NCI-H128 (cell line): ENCODE data around the gene STKLD1.
"Not testable (repeated sequence)": the region's sequence is repeated elsewhere in the genome, so short reads cannot be mapped to it uniquely, and the experiment has no call there.

Experiments used
- DNase-seq: peaks from one replicate; lab custom pipeline; 2025; ENCODE audit not compliant: unreplicated experiment; lab: John Stamatoyannopoulos, UW

STKLD1 gene

GRCh38 chr9:133360400-133361393 is 15.5 kb upstream of the STKLD1 start:
- no peak for DNase-seq

- no peak for DNase-seq
These were observed 14.6 kb upstream of the STKLD1 start for GRCh38 chr9:133361507-133362092.

GRCh38 chr9:133362359-133363044 is 13.7 kb upstream of the STKLD1 start:
- DNase-seq, result no peak

- DNase-seq, result no peak
These were observed 9.7 kb upstream of the STKLD1 start for GRCh38 chr9:133366435-133366834.

DNA sequence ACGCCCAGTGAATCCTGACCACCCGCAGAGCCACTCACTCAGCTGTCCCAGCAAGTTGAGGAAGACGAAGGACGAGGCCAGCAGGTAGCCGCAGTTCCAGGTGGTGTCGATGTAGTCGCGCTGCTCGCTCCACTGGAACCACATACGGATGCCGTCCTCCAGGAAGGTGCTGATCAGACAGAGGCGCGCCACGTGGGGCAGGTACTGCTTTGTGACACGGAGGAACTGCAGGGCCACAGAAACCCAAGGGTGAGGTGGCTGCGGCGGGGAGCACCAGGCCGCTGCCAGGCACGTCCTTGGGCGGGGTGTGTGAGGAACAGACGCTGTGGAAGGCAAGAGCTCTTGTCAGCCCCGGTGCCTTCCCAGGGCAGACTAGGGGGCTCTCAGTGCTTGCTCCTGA is 8.9 kb upstream of the STKLD1 start:
- DNase-seq, result no peak

DNA sequence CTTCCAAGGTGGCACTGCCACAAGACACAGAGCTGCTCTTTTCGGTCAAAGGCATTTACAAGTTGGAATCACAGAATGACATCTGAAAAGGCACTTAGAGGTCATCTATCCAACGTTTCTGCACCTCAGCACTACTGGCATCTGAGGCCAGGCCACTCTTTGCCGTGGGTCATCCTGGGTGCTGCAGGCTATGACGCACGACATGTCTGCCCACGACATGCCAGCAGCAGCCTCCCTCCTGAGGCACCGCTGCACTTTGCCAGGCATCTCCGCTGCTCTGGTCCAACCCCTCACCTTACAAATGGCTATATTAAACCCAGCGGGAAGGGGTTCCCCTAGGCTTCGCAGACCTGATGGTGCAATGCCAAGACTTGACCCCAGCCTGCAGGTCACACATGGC is 8.4 kb upstream of the STKLD1 start:
- no peak for DNase-seq

GRCh38 chr9:133368249-133368881 is 7.8 kb upstream of the STKLD1 start:
- DNase-seq, result no peak

GRCh38 chr9:133369422-133369821 is 6.7 kb upstream of the STKLD1 start:
- DNase-seq, result no peak

DNA sequence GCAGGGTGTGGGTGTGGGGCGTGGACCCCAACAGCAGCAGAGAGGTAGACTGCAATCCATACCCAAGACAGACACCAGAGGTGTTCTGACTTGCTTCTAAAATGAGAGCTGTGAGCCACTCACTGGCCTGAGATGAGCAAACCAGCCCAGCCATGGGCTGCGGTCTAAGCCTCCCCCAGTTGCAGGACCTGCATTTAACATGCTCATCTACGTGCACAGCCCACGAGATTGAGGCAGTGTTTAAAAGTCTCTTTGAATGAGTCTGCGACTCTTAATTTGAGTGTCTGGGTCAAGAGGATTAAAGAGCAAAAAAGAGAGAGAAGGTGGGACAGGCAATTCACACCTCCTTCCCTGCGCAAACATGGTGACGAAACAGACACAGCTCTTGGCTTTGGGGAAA is 6.2 kb upstream of the STKLD1 start:
- no peak for DNase-seq

DNA sequence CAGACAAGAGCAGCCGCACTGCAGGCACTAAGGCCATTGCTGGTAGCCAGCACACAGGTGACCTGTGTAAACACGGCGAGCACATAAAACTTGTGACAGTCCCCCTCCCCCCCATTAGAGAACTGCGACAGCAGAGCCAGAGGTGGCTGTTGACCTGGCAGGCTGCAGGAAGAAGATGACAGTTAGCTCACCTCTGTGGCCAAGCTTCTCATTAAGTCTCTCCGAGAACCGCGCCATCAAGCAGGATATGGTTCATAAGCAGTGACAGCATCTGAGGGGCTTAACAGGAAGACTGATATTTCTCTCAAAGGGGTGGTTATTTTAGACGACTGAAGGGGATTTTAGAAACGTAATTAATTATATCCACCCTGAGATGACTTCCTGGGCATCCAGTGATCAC is 5.5 kb upstream of the STKLD1 start:
- no peak for DNase-seq

GRCh38 chr9:133371261-133371711 is 4.9 kb upstream of the STKLD1 start:
- DNase-seq, result no peak

DNA sequence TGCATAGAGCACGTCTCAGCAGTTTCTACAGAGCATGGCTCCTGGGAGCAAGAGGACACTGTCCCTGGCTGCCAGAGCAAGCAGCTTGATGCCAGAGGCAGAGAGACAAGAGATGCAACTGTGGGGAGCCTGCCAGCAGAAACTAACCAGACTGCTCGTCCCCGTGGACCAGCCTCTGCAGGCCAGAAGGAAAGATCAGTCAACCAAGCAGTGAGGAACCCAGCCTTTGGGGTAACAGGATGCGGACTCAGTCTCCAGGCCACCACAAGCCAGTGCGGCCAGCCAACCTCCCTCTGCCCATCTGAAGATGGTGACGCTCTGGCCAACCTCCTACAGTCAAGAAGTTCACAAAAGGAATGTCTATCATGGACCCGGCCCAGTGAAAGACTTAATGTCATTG is 4.0 kb upstream of the STKLD1 start:
- DNase-seq, result no peak

GRCh38 chr9:133374612-133375115 is 1.5 kb upstream of the STKLD1 start:
- DNase-seq, result no peak

GRCh38 chr9:133375116-133375723 is 946 bp upstream of the STKLD1 start:
- no peak for DNase-seq

DNA sequence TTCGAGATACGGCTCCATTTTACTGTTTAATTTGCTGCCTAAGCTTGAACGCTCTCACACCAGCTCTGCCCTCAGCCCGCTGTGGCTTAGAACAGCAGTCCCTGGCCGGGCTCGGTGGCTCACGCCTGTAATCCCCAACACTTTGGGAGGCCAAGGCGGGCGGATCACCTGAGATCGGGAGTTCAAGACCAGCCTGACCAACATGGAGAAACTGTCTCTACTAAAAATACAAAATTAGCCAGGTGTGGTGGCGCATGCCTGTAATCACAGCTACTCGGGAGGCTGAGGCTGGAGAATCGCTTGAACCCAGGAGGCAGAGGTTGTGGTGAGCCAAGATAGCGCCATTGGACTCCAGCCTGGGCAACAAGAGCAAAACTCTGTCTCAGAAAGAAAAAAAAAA is 1.1 kb downstream of the STKLD1 start:
- not testable (repeated sequence) for DNase-seq

DNA sequence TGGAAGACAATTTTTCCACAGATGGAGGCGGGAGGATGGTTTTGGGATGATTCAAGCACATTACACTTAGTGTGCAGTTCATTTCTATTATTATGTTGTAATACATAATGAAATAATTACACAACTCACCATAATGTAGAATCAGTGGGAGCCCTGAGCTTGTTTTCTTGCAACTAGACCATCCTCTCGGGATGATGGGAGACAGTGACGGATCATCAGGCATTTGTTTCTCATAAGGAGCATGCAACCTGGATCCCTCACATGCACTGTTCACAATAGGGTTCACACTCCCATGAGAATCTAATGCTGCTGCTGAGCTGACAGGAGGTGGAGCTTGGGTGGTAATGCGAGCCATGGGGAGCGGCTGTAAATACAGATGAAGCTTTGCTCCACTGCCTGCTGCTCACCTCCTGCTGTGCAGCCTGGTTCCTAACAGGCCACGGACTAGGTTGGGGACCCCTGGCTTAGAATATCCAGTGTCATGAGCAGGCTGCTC is 1.6 kb downstream of the STKLD1 start:
- DNase-seq, result no peak

GRCh38 chr9:133378408-133378962 is 2.3 kb downstream of the STKLD1 start:
- no peak for DNase-seq

DNA sequence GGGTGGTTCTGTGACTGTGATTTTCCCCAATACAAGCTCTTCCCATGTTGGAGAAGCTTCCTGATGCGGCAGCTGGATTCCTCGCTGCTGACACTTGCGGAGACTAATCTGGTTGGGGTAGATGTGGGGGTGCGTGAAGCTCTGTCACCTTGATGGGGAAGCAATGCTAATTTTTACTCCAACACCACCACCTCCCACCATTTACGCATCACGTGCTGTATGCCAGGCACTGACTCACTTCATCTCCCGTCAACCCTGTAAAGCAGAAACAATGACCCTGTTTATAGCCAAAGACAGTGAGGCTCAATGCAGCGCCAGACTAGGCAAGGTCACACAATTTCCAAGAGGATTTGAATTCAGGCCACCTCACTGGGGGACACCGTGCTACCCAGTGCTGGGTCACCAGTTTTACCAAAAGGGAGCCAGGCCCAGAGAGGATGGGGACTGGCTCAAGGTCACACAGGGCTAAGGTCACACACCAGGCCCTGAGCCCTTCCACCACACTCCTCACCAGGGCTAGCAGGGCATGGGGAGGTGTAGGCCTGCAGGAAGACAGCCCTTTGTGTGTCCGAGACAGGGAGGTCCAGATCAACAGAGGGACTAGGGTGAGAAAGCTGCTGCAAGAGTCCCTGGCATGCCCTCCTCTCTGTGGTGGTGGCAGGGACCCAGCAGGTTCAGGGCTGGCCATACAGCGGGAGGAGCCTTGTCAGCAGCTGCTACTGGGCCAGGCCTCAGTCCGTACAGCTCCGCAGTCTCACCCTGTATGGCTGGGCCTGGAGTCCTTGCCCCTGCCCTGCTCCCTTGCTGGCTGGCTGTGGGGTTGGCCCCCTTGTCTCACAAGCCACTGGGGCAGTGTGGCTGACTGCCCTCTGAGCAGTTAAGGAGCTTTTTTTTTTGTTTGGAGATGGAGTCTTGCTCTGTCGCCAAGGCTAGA is 3.3 kb downstream of the STKLD1 start:
- no peak for DNase-seq

GRCh38 chr9:133380734-133381133 is 4.6 kb downstream of the STKLD1 start:
- DNase-seq, result no peak
